AG10803 (cell line): Measurements from ENCODE around the gene RNF166.

Experiments used
- DNase-seq: peaks from one replicate; pipeline ENCODE4 v3.0.0; 2010; ENCODE audit warnings: low read depth
- H3K4me3 ChIP-seq: 2 replicates; pipeline ENCODE4 v1.5.1; 2011; ENCODE audit warnings: mild to moderate bottlenecking, low read length, control low read depth
- CTCF ChIP-seq: conservative IDR thresholded peaks from 2 replicates; pipeline ENCODE4 v1.5.1; 2011; ENCODE audit warnings: mild to moderate bottlenecking, low read length, control low read depth, inconsistent platforms

RNF166 gene

GRCh38 chr16:88734361-88734728 is 28.1 kb upstream of the RNF166 start:
- no peak for TF ChIP-seq CTCF
- no peak overlapping the region for H3K4me3 ChIP-seq
- DNase-seq = no peak

GRCh38 chr16:88733630-88734360 is 27.6 kb upstream of the RNF166 start:
- no peak overlapping the region for H3K4me3 ChIP-seq
- TF ChIP-seq CTCF = no peak
- no peak for DNase-seq

GRCh38 chr16:88732961-88733294 is 26.7 kb upstream of the RNF166 start:
- TF ChIP-seq CTCF = no peak
- no peak overlapping the region for H3K4me3 ChIP-seq
- no peak for DNase-seq

DNA sequence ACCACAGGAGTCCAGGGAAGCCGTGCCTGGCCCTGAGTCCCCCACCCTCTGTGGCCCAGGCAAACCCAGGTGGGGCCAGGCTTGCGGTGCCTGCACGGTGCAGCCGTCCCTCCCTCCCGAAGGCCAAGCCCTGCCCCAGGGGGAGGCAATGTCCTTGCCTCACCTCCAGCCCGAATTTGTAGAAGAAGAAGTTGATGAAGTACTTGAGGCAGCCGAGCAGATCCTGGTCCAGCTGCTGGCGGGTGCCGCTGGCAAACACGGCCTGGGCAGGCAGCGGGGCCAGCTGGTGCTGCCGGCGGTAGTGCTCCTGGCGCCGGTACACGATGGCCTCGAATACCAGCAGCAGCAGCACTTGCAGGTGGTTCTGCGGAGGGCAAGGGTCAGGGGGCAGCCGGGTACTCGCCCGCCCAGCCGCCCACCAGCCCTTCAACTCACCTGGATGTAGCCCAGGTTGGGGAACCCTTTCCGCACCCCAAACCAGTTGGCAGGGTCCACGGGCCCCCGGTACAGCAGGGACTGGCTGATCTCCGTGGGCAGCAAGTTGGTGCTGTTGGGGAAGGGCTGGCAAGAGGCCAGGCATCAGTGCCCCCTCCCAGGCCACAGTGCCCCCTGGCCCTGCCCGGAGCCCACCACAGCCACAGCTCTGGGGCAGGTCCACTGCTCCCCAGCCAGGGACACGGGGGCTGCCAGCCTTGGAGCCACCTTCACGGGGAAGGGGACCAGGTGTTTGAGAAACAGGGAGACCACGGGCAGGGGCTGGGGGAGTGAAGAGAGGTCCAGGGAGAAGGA is 26.2 kb upstream of the RNF166 start:
- no peak for TF ChIP-seq CTCF
- no peak overlapping the region for H3K4me3 ChIP-seq
- DNase-seq = no peak

- no peak overlapping the region for H3K4me3 ChIP-seq
- DNase-seq = no peak
- no peak for TF ChIP-seq CTCF
Observed at GRCh38 chr16:88731699-88732098, 25.5 kb upstream of the RNF166 start.

DNA sequence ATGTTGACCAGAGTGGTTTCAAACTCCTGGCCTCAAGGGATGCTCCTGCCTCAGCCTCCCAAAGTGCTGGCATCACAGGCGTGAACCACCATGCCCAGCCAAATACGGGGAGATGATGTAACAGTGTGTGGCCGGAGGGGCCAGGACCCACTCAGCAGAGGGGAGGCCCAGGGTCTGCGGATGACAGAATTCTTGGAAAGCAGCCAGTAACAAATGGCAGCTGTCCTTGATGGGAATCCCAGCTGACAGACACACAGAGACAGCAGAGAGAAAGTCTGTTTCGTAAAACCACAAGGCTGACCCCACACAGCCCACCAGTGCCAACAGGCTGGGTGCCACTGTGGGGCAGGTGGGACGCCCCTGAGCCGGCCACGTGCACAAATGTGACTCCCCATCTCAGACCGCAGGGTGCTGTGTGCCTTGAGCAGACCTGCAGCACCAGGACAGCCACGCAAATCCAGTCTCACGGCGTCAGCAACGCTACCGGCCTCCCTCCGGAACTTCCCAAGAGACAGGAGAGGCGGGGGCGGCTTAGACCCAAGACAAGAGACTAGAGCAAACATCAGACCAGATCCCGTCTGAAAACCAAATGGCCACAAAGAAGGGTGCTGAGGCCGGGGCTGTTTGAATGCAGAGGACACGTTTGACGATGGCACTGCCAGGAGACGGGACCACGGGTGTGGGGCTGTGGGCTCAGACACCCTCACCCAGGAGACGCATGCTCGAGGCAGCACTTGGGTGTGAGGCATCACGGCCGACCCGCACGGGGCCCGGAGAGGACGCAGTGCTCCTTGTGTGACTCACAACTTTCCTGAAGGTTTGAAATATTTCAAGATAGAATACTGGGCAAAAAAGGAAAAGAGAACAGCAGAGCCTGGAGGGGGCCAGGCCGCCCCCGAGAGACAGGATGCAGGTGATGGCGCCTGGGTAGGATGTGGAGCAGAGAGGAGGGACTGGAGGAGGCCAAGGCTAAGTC is 24.7 kb upstream of the RNF166 start:
- H3K4me3 ChIP-seq = no peak overlapping the region
- no peak for TF ChIP-seq CTCF
- DNase-seq = no peak
